NCI-H345 (cell line): ENCODE data around the gene SLC29A3.
A peak's percentile ranks its signal among the peaks of the same experiment; 100 is the strongest.
"Not testable (repeated sequence)": the region's sequence is repeated elsewhere in the genome, so short reads cannot be mapped to it uniquely, and the experiment has no call there.

Experiments used
- DNase-seq: peaks from one replicate; lab custom pipeline; 2025; lab: John Stamatoyannopoulos, UW

Gene SLC29A3

DNA sequence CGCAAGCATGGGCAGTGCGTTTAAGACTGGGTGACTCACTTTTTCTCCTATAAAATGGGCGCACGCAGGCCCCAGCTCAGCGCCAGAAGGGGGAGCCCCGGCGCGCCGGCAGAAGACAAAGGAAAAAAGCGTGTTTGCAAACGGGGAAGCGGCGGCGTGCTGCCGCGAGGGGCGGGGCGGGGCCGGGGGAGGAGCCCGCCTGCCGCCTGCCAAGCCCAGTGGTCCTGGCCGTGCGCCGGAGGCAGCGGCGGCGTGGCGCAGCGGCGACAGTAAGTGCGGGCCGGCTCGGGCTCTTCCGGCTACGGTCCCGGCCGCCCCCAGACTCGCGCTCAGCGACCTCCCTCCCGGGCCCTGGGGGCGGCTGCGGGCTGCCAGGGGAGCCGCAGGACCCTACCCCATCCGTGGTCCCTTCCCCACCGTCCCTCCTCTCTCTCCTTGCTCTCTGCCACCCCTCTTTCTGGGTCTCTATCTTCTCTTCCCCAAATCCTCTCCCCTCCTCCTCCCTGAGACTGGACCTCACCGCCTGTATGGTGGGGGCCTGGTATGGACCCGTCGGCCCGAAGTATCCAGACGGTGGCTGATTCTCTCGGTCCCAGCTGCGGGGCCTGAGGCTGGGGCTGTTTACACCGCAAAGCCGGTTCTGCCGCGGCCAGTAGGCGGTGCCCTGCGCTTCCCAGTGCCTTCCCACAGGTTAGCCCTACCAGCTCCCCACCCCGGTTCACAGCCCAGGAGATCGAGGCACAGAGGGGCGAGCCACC lies at the start of gene SLC29A3:
TSS of gene SLC29A3 (plus strand) at position 218 of the 758 bp plus-strand sequence. CDS start at position 269, 51 bp downstream.
- DNase-seq: peak; percentile 74

DNA sequence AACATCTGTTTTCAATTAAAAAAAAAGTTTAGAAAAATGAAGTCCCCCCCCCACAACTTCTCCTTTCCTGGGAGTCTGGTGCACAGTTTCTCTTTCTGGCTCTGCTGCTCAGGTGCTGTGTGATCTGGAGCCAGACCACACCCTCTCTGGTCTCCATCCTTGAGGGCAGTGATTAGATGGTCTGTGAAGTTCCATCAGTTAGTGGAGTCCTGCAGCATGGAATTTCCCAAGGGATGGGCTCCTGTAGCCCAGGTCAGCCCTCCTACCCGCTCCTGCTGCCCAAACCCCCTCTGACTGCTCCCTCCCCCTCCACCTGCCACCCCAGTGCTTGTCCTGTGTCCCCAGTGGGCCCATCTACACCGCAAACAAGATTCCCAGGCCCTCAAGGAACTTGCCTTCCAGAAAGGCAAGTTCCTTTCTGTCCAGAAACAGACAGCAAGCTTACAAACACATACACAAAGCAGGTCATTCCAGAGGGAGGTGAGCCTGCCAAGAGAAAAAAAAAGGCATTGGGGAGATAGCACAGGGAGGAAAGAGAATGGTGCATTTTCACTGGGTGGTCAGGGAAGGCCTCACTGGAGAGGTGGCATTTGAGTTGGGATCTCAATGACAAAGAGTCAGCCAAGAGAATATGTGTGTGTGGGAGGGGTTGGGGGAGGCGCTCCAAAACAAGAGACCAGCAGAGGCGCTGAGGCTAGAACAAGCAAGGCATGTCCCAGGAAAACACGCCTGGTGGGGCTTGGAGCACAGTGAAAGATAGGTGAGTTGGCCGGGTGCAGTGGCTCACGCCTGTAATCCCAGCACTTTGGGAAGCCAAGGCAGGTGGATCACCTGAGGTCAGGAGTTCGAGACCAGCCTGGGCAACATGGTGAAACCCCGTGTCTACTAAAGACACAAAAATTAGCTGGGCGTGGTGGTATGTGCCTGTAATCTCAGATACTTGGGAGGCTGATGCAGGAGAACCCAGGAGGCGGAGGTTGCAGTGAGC lies 49.5 kb upstream of the SLC29A3 start:
- DNase-seq: no peak

DNA sequence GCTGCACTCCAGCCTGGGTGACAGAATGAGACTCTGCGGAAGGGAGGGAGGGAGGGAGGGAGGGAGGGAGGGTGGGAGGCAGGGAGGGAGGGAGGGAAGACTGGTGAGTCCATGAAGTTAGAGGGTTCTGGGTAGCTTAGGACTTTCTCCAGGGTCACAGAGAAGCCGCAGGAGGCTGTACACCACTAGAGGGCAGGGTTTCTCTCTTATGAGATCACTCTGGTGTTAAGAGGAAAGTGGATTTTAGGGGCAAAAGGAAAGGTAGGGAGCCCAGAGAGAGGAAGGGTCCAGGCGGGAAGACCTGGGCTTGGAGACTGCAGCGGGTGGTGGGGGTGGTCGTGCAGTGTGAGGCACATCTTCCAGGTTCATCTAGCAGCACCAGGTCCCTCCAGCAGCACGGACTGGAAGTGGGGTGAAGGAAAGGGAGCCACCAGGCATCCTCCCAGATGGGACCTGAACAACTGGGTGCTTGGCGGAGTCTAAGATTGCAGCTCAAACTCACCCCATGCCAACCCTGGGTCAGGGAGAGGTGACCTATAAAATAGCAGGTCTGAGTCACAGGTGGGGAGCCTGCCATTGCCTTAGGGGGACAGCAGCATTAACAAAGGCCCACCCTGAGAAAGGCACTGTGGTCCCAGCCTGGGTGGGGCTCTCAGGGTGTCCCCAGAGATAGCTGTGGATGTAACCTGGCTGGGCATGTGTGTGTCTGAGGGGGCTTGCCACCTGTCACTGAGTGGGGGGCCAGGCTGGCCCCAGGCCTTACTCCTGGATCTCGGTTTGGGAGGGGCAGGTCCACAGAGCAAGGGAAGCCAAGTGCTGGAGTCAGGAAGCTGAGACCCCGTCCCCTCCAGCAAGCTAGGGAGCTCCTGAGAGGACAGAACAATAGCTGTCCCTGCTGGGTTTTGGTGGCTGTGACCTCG lies 48.5 kb upstream of the SLC29A3 start:
- peak; percentile 31 for DNase-seq

DNA sequence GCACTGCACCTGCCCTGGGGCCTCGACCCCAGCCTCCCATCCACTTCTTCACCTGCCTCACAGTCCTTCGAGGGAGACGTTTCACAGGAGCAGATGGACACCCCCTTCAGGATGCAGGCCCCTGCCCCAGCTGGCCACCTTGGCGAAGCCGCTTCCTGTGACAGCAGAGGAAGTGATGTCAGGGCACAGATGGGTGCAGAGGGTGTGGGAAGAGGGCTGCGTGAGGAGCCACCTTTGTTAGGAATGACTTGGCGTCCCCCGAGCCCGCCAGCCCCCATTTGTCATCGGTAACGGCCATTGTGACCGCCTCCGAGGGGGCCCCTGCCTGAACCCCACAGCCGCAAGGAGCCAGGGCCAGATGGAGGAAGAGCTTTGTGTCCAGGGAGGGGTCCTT lies 47.4 kb upstream of the SLC29A3 start:
- DNase-seq: no peak

DNA sequence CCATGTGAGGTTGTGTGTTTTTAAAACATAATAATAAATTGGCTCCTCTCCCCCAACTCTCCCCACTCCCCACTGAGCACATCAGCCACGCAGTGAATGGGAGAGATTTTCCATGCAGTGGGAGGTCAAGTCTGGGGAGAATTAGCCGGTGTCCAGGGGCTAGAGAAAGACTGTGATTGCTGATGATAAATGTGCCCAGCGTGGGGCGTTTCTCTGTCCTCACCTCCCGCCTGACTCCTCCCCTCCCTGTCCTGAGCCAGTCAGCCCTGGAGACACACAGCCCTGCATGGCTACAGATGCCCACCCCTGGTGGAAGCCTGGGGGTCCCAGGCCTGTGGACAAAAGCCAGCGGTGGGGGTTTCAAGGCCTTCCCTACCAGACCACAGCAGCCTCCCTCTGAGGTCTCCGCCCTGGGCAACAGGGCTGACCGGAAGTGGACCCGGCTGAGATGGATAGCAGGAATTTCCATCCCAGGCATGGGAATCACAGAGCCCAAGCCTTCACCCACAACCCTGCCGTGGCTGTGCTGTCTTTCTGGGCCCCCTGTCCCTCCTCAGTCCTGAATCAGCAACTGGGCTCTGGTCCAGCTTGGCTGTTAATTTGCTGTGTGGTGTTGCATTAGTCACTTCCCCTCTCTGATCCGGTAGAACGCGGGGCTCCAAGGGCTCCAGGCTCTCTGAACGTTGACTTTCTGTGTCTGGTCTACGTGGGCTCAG lies 46.8 kb upstream of the SLC29A3 start:
- DNase-seq: no peak

DNA sequence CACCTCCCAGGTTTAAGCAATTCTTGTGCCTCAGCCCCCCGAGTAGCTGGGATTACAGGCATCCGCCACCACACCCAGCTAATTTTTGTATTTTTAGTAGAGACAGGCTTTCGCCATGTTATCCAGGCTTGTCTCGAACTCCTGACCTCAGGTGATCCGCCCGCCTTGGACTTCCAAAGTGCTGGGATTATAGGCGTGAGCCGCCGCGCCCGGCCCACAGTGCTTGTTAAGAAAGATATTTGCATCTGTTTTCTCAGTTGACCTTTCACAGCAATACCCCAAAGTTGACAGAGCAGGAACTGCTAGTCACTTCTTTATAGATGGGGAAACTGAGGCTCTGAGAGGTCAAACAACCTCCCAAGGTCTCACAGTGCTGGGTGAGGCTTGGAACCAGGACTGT lies 46.1 kb upstream of the SLC29A3 start:
- not testable (repeated sequence) for DNase-seq

DNA sequence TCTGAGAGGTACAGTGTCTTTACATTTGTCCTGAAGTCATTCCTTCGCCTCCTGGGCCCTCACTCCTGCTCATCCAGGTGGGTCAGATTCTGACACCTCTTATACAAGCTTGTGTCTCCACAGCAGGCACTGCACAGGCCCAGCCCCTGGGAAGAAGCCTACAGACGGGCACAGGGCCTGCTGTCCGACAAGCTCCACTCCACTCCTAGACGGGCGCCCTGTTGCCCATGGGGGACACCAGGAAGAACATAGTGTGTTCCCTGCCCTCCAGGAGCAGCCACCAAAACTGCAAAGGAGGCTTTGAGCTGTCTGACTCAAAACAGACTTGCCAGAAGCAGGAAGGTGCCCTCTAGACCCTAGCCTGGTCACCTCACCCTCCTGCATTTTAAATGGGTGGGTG lies 45.6 kb upstream of the SLC29A3 start:
- no peak for DNase-seq

DNA sequence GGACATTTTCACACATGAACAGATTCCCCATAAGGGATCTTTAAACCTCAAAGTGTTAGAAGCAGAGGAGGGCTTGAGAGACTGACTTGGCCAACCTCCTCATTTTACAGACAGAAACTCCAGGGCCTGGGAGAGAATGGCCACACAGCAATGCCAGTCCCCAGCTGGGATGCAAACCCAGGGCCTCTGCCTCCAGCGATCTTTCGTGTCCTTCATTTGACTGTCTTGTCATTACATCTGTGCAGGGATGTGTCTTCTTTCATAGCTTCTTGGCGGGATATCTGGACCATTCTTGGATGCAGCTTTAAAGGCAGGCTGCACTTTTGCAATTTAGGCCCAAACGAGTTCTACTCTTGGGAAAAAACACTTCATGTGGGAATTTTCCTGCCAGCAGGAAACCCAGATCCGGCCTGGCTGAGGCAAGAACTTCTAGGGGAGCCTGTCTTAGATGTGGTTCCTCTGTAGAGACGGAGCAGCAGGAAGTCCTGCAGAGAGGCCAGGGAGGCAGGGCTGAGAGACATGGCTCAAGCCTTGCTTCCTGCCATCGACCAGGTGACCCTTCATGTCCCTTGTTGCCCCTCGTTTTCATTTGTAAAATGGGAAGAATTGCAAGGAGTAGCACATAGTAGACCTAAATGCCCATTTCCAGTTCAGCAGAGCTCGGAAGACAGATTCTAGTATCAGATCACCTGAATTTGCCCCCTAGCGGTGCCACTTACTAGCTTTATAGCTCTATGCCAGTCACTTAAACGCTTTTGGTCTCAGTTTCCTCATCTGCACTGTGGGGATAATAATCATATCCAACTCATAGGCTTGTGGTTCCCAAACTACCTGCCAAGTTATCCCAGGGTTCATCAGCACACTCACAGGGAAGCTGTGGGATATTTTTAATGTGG lies 43.9 kb upstream of the SLC29A3 start:
- no peak for DNase-seq

DNA sequence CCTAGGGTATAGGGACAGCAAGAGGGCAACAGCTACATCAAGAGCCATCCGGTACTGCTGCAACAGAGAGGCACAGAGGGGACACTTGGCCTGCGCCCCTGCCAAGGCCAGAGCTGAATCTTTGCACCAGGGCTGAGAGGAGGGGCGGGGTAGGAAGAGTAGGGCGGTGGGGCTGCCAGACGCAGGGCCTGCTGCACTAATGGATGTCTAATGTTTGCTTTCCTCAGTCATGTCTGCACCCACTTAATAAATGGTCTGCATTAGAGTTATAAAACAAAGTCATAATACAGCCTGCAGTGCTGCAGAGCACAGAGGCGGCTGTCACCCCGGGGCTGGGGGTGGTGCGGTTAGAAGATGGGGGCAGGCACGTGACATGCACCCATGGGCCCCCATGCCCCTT lies 42.2 kb upstream of the SLC29A3 start:
- DNase-seq: no peak

DNA sequence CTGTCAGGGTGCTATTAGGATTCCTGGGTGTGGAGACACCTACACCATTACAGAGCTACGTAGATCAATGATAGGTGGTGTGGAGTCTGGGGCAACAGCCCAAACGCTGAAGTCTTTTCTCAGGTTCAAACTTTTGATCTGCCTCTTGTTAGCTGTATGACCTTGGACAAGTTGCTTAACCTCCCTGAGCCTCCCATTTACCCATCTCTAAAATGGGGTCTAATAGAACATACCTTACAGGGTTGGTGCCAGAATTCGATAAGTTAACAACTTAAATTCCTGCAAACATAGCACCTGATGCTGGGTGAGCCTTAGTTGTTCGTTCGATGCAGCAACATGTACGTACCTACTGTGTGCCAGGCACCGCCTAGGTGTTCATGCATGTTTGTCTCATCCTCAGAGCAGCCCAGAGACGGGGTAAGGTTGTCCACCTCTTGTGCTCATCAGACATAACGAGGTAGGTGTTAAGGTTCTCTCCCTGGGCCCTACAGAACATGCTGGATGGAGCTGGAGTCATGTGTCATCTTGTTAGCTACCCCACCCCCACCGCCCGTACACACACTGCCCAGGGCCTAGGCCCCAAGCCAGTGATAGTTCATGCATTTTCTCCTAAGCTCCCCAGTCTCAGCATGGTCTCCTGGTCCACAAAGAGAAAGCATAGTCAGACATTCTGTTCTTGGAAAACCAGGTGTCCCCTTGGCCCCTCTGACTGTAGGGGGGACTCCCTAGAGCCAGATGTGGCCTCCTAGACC lies 41.0 kb upstream of the SLC29A3 start:
- no peak for DNase-seq

DNA sequence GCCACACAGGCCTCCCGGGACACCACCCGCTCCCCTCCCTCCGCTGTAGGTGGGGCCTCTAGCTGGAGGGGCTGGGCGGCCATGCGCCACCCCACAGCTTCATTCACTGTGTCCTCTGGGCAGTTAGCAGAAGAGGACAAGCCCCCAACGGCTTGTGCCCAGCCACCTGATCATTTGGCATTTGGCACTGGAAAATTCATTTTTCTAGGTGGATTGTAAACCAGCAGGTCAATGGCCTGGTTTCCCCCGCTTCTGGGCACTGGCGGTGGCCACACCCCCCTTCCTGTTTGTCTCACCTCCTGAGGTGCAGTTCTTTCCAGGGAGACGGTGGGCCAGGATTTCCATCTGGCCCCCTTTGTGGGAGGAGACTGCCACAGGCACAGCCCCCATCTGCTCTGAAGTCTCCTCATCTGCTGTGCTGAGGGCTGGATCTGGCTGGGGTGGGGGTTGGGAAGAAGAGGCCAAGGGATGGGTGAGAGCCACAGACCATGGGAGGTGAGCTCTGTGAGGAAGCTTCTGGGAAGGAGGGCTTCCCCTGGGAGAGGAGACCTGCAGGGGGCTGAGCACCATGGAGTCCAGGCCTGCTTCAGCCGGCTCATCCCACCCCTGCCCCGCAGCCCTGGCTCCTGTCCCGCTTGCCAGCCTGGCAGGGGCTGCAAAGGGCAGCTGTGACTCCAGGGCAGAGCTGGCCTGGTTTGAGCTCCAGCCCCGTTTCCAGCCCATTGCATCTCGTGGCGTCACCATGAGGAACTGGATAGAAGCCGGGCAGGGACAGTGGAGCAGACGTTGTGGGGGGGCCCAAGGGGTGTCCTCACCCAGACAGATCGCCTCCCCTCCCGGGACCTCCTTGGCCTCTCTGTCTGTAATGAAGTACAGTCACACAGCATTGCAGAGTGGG lies 40.1 kb upstream of the SLC29A3 start:
- DNase-seq: no peak

DNA sequence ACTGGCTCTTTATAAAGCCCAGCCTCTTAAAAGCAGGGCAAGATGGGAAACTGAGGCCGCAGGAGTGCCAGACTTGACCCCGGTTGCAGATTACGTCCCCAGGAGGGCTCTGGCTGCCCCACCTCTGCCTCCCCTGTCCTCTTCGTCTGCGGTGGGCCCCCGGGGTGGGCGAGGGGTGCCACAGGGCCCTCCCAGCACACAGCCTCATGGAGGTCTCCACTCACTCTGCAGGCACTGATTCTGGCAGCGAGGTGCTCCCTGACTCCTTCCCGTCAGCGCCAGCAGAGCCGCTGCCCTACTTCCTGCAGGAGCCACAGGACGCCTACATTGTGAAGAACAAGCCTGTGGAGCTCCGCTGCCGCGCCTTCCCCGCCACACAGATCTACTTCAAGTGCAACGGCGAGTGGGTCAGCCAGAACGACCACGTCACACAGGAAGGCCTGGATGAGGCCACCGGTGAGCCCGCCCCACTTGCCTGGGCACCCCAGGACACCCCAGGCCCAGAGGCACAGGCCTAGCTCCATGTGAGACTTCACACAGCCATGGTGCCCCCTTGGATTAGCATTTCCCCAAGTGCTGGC lies 39.4 kb upstream of the SLC29A3 start:
- DNase-seq: no peak

DNA sequence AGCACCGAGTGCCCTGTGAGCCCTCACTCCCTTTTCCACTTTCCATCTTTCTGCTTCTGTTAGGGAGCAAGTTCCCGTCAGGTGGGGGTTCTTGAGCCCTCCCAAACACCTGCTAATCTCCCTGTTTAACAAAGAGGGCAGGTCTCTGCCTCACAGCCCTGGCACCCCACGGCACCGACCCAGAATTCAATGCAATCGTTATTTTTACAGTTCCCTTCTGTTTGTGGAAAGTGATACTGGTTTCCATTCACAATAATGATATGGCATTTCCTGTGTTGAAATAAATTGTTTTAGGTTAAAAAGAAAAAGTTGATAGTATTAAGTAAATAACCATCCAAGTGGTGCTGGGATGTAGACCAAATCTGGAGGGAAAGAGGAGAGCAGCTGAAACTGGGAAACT lies 38.8 kb upstream of the SLC29A3 start:
- DNase-seq: no peak

DNA sequence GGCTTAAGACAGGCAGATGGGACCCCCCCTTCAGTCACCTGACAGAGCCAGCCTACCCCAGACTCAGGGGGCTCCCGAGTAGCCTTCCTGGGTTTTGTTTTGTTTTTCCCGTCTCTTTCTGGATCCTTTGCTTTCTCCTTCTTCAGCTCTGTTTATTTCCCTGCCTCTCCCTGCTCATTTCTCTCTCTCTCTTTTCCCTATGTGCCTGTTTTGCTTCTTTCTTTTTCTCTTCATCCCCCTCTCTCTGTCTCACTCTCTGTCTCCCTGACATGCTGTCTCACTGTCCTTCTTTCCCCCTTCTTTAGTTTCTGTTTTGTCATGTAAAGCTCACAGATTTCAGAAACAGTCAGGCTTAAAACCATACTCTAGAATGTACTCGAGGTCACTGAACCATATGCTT lies 38.2 kb upstream of the SLC29A3 start:
- no peak for DNase-seq

DNA sequence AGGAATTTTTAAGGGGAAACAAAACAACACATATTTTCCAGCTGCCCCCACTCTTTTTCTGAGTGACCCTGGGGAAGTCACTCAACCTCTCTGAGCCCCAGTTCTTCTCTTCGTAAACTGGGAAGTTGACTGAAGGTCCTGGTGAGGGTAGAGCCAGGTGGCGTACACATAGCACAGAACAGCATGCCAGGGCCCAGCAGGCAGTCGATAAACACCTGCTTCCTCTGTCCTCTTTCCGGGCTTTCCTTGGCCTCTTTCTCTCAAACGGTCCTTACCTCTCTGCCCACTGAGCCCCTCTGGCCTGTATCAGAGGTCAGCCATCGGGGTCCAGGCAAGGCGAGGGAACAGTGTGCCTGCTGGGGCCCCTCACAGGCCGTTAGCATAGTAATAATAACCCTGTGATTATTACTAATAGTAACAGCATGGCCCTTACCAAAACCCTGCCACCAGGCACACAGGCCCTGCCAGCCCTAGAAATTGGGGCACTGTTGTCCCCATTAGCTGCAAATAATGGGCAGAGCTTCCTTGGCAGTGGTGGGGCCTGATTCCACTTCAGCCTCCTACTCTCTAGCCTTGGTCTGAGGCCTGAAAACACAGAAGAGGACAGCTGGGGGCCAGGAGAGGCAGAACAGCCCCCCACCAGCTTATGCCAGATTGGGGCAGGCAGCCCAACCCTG lies 37.3 kb upstream of the SLC29A3 start:
- no peak for DNase-seq

DNA sequence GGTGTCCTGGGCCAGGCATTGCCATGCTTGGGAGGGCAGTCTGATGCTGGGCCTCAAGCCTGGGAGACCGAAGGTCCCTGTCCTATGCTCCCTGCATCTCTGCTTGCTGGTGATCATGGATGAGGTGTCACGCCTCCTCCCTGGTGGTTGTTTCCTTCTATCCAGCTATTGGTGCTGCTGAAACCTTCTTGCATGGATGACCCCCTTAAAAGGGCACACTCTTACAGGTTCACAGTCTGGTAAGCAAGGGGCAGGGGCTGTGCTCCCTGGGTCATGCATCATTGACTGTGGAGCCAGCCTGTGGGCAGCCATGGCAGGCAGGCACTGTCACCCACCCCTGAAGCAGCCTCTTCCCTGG lies 36.8 kb upstream of the SLC29A3 start:
- DNase-seq: no peak

DNA sequence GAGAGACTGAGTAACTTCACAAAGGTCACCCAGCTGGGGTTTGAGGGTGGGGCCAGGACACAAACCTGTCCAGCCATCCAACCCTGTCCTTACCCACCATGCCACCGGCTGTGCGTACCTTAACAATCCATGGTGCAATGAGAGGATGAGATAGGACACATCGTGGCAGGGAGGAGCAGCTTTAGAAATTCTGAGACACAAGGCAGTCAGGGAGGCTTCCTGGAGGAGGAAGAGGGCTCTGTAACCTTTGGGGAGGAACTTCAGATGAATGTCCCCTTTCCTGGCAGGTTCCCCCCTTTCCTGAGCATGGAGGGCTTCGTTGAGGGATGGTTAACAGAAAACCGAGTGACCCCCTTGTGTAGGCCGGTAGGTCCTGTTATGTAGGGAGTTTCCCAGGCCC lies 35.6 kb upstream of the SLC29A3 start:
- DNase-seq: no peak

DNA sequence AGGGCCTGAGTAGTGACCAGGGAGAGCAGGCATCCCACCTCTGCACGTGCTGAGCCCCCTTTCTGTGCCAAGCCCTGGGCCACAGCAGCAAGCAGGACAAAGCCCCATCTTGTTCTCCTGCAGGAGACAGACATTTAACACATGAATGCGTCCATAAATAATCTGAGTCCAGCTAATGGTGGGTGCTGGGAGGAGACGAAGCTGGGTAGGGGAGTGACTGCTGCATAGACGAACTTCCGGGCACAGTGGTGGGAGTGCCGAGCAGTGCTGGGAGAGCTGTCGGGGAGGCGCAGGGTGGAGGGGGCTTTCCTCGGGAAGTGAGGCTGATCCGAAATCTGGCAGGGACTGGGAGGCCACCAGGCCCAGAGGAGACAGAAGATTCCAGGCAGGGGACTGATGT lies 35.2 kb upstream of the SLC29A3 start:
- DNase-seq: no peak
